Measurements from ENCODE around the gene MAP3K5.
"Not testable (repeated sequence)": the region's sequence is repeated elsewhere in the genome, so short reads cannot be mapped to it uniquely, and the experiment has no call there.

MAP3K5 gene

GRCh38 chr6:136792410-136793262, at the start of gene MAP3K5:
Gene MAP3K5, minus strand, starts transcription at chr6:136792477. Its CDS starts 320 bp downstream, at chr6:136792157.
- Histone ChIP-seq H3K27ac (ENCODE audit: low read length) (peak within 1 kb of the TSS; percentile 92), H3K4me3 (ENCODE audit: low read depth in 1 of 2, low read length in 2 of 2) (peak within 1 kb of the TSS; percentile 87 to 94), H3K9me3 (ENCODE audit: control insufficient read depth in 1 of 2, low read length in 2 of 2) (no peaks in the 10 kb centered on the region), H3K4me1 (ENCODE audit: control insufficient read depth in 1 of 2, insufficient read depth in 2 of 2, low read length in 2 of 2) (peaks cover 5% of the 10 kb centered on the region in 2 donors), H3K36me3 (ENCODE audit: control insufficient read depth in 1 of 2, insufficient read depth in 2 of 2, low read length in 2 of 2) (no peaks in the 10 kb centered on the region), H3K27me3 (ENCODE audit: low read depth, low read length) (no peaks in the 10 kb centered on the region)

GRCh38 chr6:136840276-136841001, 48.2 kb upstream of the MAP3K5 start:
- Histone ChIP-seq H3K27ac (ENCODE audit: low read length) (no peak overlapping the region), H3K36me3 (ENCODE audit: control insufficient read depth in 1 of 2, insufficient read depth in 2 of 2, low read length in 2 of 2) (peaks cover 0 to 6% of the 10 kb centered on the region in 2 donors)

GRCh38 chr6:136831873-136832562, 39.7 kb upstream of the MAP3K5 start:
- Histone ChIP-seq H3K4me1 (ENCODE audit: control insufficient read depth in 1 of 2, insufficient read depth in 2 of 2, low read length in 2 of 2) (no peaks in the 10 kb centered on the region), H3K9me3 (ENCODE audit: control insufficient read depth in 1 of 2, low read length in 2 of 2) (peaks cover 0 to 5% of the 10 kb centered on the region in 2 donors)

More at GRCh38 chr6:136840276-136841001, 48.2 kb upstream of the MAP3K5 start:
- Histone ChIP-seq H3K4me3 (ENCODE audit: low read depth in 1 of 2, low read length in 2 of 2) (no peak overlapping the region), H3K27me3 (ENCODE audit: low read depth, low read length) (no peaks in the 10 kb centered on the region), H3K4me1 (ENCODE audit: control insufficient read depth in 1 of 2, insufficient read depth in 2 of 2, low read length in 2 of 2) (peaks cover 0 to 11% of the 10 kb centered on the region in 2 donors), H3K9me3 (ENCODE audit: control insufficient read depth in 1 of 2, low read length in 2 of 2) (no peaks in the 10 kb centered on the region)

GRCh38 chr6:136826216-136826615, 33.9 kb upstream of the MAP3K5 start:
- Histone ChIP-seq H3K27me3 (ENCODE audit: low read depth, low read length) (no peaks in the 10 kb centered on the region), H3K27ac (ENCODE audit: low read length) (no peak overlapping the region), H3K9me3 (ENCODE audit: control insufficient read depth in 1 of 2, low read length in 2 of 2) (no peaks in the 10 kb centered on the region), H3K4me3 (ENCODE audit: low read depth in 1 of 2, low read length in 2 of 2) (no peak overlapping the region), H3K36me3 (ENCODE audit: control insufficient read depth in 1 of 2, insufficient read depth in 2 of 2, low read length in 2 of 2) (peaks cover 13 to 29% of the 10 kb centered on the region in 2 donors), H3K4me1 (ENCODE audit: control insufficient read depth in 1 of 2, insufficient read depth in 2 of 2, low read length in 2 of 2) (peaks cover 0 to 5% of the 10 kb centered on the region in 2 donors)

More at GRCh38 chr6:136831873-136832562, 39.7 kb upstream of the MAP3K5 start:
- Histone ChIP-seq H3K27me3 (ENCODE audit: low read depth, low read length) (no peaks in the 10 kb centered on the region), H3K27ac (ENCODE audit: low read length) (no peak overlapping the region), H3K36me3 (ENCODE audit: control insufficient read depth in 1 of 2, insufficient read depth in 2 of 2, low read length in 2 of 2) (peaks cover 9 to 31% of the 10 kb centered on the region in 2 donors), H3K4me3 (ENCODE audit: low read depth in 1 of 2, low read length in 2 of 2) (no peak overlapping the region)

GRCh38 chr6:136823128-136823660, 30.9 kb upstream of the MAP3K5 start:
- peaks cover 0 to 5% of the 10 kb centered on the region in 2 donors for H3K4me1 ChIP-seq (ENCODE audit: control insufficient read depth in 1 of 2, insufficient read depth in 2 of 2, low read length in 2 of 2)
- H3K9me3 ChIP-seq (ENCODE audit: control insufficient read depth in 1 of 2, low read length in 2 of 2): no peaks in the 10 kb centered on the region
- H3K27me3 ChIP-seq (ENCODE audit: low read depth, low read length): no peaks in the 10 kb centered on the region
- peak overlapping the region; percentile 85 for H3K27ac ChIP-seq (ENCODE audit: low read length)
- H3K36me3 ChIP-seq (ENCODE audit: control insufficient read depth in 1 of 2, insufficient read depth in 2 of 2, low read length in 2 of 2): peaks cover 8 to 14% of the 10 kb centered on the region in 2 donors
- H3K4me3 ChIP-seq (ENCODE audit: low read depth in 1 of 2, low read length in 2 of 2): peak overlapping the region; percentile 79 to 96

- H3K36me3 ChIP-seq (ENCODE audit: control insufficient read depth in 1 of 2, insufficient read depth in 2 of 2, low read length in 2 of 2): peaks cover 8 to 14% of the 10 kb centered on the region in 2 donors
- H3K27me3 ChIP-seq (ENCODE audit: low read depth, low read length): no peaks in the 10 kb centered on the region
- no peaks in the 10 kb centered on the region for H3K9me3 ChIP-seq (ENCODE audit: control insufficient read depth in 1 of 2, low read length in 2 of 2)
- peak within 1 kb of the TSS; percentile 85 for H3K27ac ChIP-seq (ENCODE audit: low read length)
- peak within 1 kb of the TSS; percentile 79 to 96 for H3K4me3 ChIP-seq (ENCODE audit: low read depth in 1 of 2, low read length in 2 of 2)
- peaks cover 0 to 5% of the 10 kb centered on the region in 2 donors for H3K4me1 ChIP-seq (ENCODE audit: control insufficient read depth in 1 of 2, insufficient read depth in 2 of 2, low read length in 2 of 2)
These were observed 30.3 kb upstream of the MAP3K5 start, which contains the start of gene PEX7 for GRCh38 chr6:136822376-136823127. Gene PEX7, plus strand, starts transcription at chr6:136822592. Its CDS starts 74 bp downstream, at chr6:136822666.

GRCh38 chr6:136822046-136822375, 29.7 kb upstream of the MAP3K5 start:
- Histone ChIP-seq H3K27ac (ENCODE audit: low read length) (peak overlapping the region; percentile 85), H3K36me3 (ENCODE audit: control insufficient read depth in 1 of 2, insufficient read depth in 2 of 2, low read length in 2 of 2) (peaks cover 8 to 14% of the 10 kb centered on the region in 2 donors), H3K27me3 (ENCODE audit: low read depth, low read length) (no peaks in the 10 kb centered on the region), H3K4me1 (ENCODE audit: control insufficient read depth in 1 of 2, insufficient read depth in 2 of 2, low read length in 2 of 2) (peaks cover 0 to 5% of the 10 kb centered on the region in 2 donors), H3K9me3 (ENCODE audit: control insufficient read depth in 1 of 2, low read length in 2 of 2) (no peaks in the 10 kb centered on the region), H3K4me3 (ENCODE audit: low read depth in 1 of 2, low read length in 2 of 2) (peak overlapping the region; percentile 79 to 96)

- Histone ChIP-seq H3K27ac (ENCODE audit: low read length) (no peak overlapping the region), H3K27me3 (ENCODE audit: low read depth, low read length) (no peaks in the 10 kb centered on the region), H3K4me3 (ENCODE audit: low read depth in 1 of 2, low read length in 2 of 2) (no peak overlapping the region), H3K36me3 (ENCODE audit: control insufficient read depth in 1 of 2, insufficient read depth in 2 of 2, low read length in 2 of 2) (peaks cover 0 to 4% of the 10 kb centered on the region in 2 donors), H3K9me3 (ENCODE audit: control insufficient read depth in 1 of 2, low read length in 2 of 2) (no peaks in the 10 kb centered on the region), H3K4me1 (ENCODE audit: control insufficient read depth in 1 of 2, insufficient read depth in 2 of 2, low read length in 2 of 2) (peaks cover 0 to 5% of the 10 kb centered on the region in 2 donors)
These were observed 28.3 kb upstream of the MAP3K5 start for GRCh38 chr6:136820561-136820960.

GRCh38 chr6:136816656-136817055, 24.4 kb upstream of the MAP3K5 start:
- Histone ChIP-seq H3K4me1 (ENCODE audit: control insufficient read depth in 1 of 2, insufficient read depth in 2 of 2, low read length in 2 of 2) (peaks cover 0 to 3% of the 10 kb centered on the region in 2 donors), H3K27me3 (ENCODE audit: low read depth, low read length) (no peaks in the 10 kb centered on the region), H3K4me3 (ENCODE audit: low read depth in 1 of 2, low read length in 2 of 2) (no peak overlapping the region), H3K9me3 (ENCODE audit: control insufficient read depth in 1 of 2, low read length in 2 of 2) (no peaks in the 10 kb centered on the region), H3K27ac (ENCODE audit: low read length) (no peak overlapping the region), H3K36me3 (ENCODE audit: control insufficient read depth in 1 of 2, insufficient read depth in 2 of 2, low read length in 2 of 2) (no peaks in the 10 kb centered on the region)

- H3K9me3 ChIP-seq (ENCODE audit: control insufficient read depth in 1 of 2, low read length in 2 of 2): not testable (repeated sequence)
These were observed 23.3 kb upstream of the MAP3K5 start for GRCh38 chr6:136815608-136816007.

More at GRCh38 chr6:136815608-136816007, 23.3 kb upstream of the MAP3K5 start:
- not testable (repeated sequence) for H3K27me3 ChIP-seq (ENCODE audit: low read depth, low read length); H3K4me3 ChIP-seq (ENCODE audit: low read depth in 1 of 2, low read length in 2 of 2); H3K27ac ChIP-seq (ENCODE audit: low read length); H3K36me3 ChIP-seq (ENCODE audit: control insufficient read depth in 1 of 2, insufficient read depth in 2 of 2, low read length in 2 of 2); H3K4me1 ChIP-seq (ENCODE audit: control insufficient read depth in 1 of 2, insufficient read depth in 2 of 2, low read length in 2 of 2)

Measured in muscle layer of duodenum (tissue), 2 donors.